ENCODE measurements around the gene LAMTOR3.

LAMTOR3 gene, protein sequence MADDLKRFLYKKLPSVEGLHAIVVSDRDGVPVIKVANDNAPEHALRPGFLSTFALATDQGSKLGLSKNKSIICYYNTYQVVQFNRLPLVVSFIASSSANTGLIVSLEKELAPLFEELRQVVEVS

GRCh38 chr4:99894161-99894997 lies at the start of gene LAMTOR3:
Gene LAMTOR3 (minus strand): TSS chr4:99894427. CDS start chr4:99893963, 464 bp downstream.
- H3K4me3 ChIP-seq (ENCODE audit: low read length): peak within 1 kb of the TSS; percentile 93
- no peak for TF ChIP-seq CTCF (conservative IDR thresholded peaks at IDR 0.05; ENCODE audit: low read depth, low read length)
- DNase-seq (ENCODE audit: low read depth): peak; percentile 63

DNA sequence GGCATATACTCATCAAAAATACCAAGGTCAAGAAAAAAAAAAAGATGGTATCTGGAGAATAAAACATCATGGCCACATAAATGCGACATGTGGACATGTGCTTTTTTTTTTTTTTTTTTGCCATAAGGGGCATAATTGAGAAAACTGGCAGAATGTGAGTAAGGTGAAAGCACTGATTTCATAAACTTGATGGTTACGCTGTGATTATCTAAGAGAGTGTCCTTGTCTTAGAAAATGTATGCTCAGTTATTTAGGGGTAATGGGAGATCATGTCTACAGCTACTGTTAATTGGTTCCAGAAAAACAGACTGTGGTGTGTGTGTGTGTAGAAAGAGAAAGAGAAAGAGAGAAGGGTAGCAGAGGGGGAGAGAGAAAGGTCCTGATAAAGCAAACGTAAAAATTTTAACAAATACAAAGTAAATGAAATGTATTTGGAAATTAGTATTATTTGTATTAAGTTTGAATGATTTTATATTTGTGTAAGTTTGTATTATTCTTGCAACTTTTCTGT lies 44.1 kb upstream of the LAMTOR3 start:
- no peak for TF ChIP-seq CTCF (conservative IDR thresholded peaks at IDR 0.05; ENCODE audit: low read depth, low read length)
- H3K4me3 ChIP-seq (ENCODE audit: low read length): no peak overlapping the region
- DNase-seq (ENCODE audit: low read depth): no peak

GRCh38 chr4:99934891-99935290 lies 40.7 kb upstream of the LAMTOR3 start:
- TF ChIP-seq CTCF (conservative IDR thresholded peaks at IDR 0.05; ENCODE audit: low read depth, low read length): no peak
- DNase-seq (ENCODE audit: low read depth): no peak
- H3K4me3 ChIP-seq (ENCODE audit: low read length): no peak overlapping the region

DNA sequence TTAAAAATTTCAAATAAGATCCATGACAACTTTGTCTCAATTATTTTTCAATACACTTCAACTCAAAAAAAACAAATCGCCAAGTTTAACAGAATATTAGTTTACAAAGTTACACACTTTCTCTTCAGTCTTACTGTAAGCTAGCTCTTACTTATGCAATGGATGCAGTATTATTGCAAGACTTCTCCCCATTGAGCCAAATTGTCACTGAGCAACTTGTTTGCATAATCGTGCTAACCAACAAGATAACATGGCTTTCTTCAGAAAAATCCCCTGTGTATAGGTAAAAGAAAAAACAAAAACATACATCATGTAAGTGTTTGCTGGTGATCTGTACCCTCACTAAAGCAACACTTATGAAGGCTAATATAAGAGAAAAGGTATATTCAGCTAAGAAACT lies 33.3 kb upstream of the LAMTOR3 start:
- DNase-seq (ENCODE audit: low read depth): no peak
- no peak overlapping the region for H3K4me3 ChIP-seq (ENCODE audit: low read length)
- TF ChIP-seq CTCF (conservative IDR thresholded peaks at IDR 0.05; ENCODE audit: low read depth, low read length): no peak

- H3K4me3 ChIP-seq (ENCODE audit: low read length): no peak overlapping the region
- no peak for DNase-seq (ENCODE audit: low read depth)
- no peak for TF ChIP-seq CTCF (conservative IDR thresholded peaks at IDR 0.05; ENCODE audit: low read depth, low read length)
Measured at GRCh38 chr4:99921174-99921573, 26.9 kb upstream of the LAMTOR3 start.

DNA sequence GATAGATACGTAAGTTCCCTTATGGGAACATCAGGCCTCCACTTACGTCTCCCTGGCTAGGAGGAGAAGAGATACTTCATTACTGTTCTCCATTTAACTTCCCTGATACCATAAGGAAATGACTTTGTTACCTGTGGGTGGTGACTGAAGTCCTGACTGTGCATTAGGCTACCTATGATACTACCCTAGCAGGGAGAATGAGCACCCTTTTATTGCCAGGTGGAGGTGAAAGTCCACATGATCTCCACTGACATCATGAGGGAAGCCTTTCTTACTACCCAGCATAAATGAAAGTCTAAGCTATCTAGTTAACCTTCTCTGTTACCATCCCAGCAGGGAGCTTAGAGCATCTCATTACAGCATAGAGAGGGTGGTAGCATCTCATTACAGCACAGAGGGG lies 24.4 kb upstream of the LAMTOR3 start:
- DNase-seq (ENCODE audit: low read depth): no peak
- no peak for TF ChIP-seq CTCF (conservative IDR thresholded peaks at IDR 0.05; ENCODE audit: low read depth, low read length)
- no peak overlapping the region for H3K4me3 ChIP-seq (ENCODE audit: low read length)

- TF ChIP-seq CTCF (conservative IDR thresholded peaks at IDR 0.05; ENCODE audit: low read depth, low read length): no peak
- no peak for DNase-seq (ENCODE audit: low read depth)
- H3K4me3 ChIP-seq (ENCODE audit: low read length): no peak overlapping the region
Measured at GRCh38 chr4:99917575-99917974, 23.3 kb upstream of the LAMTOR3 start.

Data from retinal pigment epithelial cell (primary cell).